ENCODE results near the gene PAX6.

PAX6 gene

GRCh38 chr11:31782257-31782656 is 28.9 kb downstream of the PAX6 start:
- DNase-seq (ENCODE audit: extremely low read depth, low read depth), result no peak
- TF ChIP-seq, protein P1, sequence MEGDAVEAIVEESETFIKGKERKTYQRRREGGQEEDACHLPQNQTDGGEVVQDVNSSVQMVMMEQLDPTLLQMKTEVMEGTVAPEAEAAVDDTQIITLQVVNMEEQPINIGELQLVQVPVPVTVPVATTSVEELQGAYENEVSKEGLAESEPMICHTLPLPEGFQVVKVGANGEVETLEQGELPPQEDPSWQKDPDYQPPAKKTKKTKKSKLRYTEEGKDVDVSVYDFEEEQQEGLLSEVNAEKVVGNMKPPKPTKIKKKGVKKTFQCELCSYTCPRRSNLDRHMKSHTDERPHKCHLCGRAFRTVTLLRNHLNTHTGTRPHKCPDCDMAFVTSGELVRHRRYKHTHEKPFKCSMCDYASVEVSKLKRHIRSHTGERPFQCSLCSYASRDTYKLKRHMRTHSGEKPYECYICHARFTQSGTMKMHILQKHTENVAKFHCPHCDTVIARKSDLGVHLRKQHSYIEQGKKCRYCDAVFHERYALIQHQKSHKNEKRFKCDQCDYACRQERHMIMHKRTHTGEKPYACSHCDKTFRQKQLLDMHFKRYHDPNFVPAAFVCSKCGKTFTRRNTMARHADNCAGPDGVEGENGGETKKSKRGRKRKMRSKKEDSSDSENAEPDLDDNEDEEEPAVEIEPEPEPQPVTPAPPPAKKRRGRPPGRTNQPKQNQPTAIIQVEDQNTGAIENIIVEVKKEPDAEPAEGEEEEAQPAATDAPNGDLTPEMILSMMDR (IDR thresholded peaks at IDR 0.05; ENCODE audit: low read depth, low read length, missing control alignments), result no peak
- no peak overlapping the region for H3K4me3 ChIP-seq (replicated peaks; ENCODE audit: low read depth, low read length)

- TF ChIP-seq, protein P1 (IDR thresholded peaks at IDR 0.05; ENCODE audit: low read depth, low read length, missing control alignments), result no peak
- no peak overlapping the region for H3K4me3 ChIP-seq (replicated peaks; ENCODE audit: low read depth, low read length)
- DNase-seq (ENCODE audit: extremely low read depth, low read depth), result no peak
These were observed 30.6 kb downstream of the PAX6 start for GRCh38 chr11:31780480-31780971.

- no peak for DNase-seq (ENCODE audit: extremely low read depth, low read depth)
- TF ChIP-seq, protein P1 (IDR thresholded peaks at IDR 0.05; ENCODE audit: low read depth, low read length, missing control alignments), result no peak
These were observed 31.0 kb downstream of the PAX6 start for GRCh38 chr11:31780078-31780477.

GRCh38 chr11:31779374-31779791 is 31.7 kb downstream of the PAX6 start:
- TF ChIP-seq, protein P1 (IDR thresholded peaks at IDR 0.05; ENCODE audit: low read depth, low read length, missing control alignments), result no peak
- H3K4me3 ChIP-seq (replicated peaks; ENCODE audit: low read depth, low read length), result no peak overlapping the region
- DNase-seq (ENCODE audit: extremely low read depth, low read depth), result no peak

More at GRCh38 chr11:31780078-31780477, 31.0 kb downstream of the PAX6 start:
- H3K4me3 ChIP-seq (replicated peaks; ENCODE audit: low read depth, low read length), result no peak overlapping the region

DNA sequence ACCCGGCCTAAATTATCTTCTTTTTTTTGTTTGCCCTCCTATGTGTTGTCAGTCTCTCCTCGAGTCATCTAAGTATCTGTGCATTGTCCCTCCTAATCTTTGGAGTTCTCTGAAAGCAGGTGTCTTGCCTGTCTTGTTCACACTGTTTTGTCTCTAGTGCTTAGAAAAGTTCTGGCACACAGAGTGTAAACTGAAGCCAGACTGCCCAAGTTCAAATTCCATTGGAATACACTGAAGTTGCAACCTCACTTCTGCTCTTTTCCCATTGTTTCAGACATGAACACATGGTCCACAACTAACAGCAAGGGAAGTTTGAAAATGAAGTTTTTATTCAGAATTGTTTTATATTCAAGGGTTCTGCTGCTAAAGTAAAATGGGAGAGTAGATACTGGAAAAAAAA is 38.7 kb downstream of the PAX6 start:
- TF ChIP-seq, protein P1 (IDR thresholded peaks at IDR 0.05; ENCODE audit: low read depth, low read length, missing control alignments), result no peak
- no peak overlapping the region for H3K4me3 ChIP-seq (replicated peaks; ENCODE audit: low read depth, low read length)
- DNase-seq (ENCODE audit: extremely low read depth, low read depth), result no peak

- DNase-seq (ENCODE audit: extremely low read depth, low read depth), result no peak
- TF ChIP-seq, protein P1 (IDR thresholded peaks at IDR 0.05; ENCODE audit: low read depth, low read length, missing control alignments), result no peak
- H3K4me3 ChIP-seq (replicated peaks; ENCODE audit: low read depth, low read length), result no peak overlapping the region
These were observed 41.0 kb downstream of the PAX6 start for GRCh38 chr11:31770011-31770700.
